Endothelial cell of umbilical vein (primary cell): ENCODE results near the gene PIGO. TPM values are rescaled to one million over a fixed set of nuclear protein-coding genes. Genes with fewer than 3 reads are reported as not detected.

ENCODE experiments used
- BruUV-seq: library from RNA; stranded (reverse); fragments of 400-500 nt; replicated peaks from 2 replicates; lab custom pipeline; 2021; lab: Mats Ljungman, UMichigan
- CTCF ChIA-PET: fragments of 300-600, 350-600 bp; sonication (Branson Sonifier 250); formaldehyde crosslinking; loops from one replicate; lab custom pipeline; 2021; ENCODE audit warnings: antibody characterized with exemption, inconsistent platforms; lab: Charles Lee
- POLR2A ChIA-PET: fragments of 300-600, 350-600 bp; sonication (Branson Sonifier 250); formaldehyde crosslinking; loops from one replicate; lab custom pipeline; 2021; ENCODE audit warnings: antibody characterized with exemption, inconsistent platforms; lab: Charles Lee
- DNase-seq: peaks from one replicate; pipeline ENCODE4 v3.0.0-alpha.2; 2011; ENCODE audit warnings: low read depth, low spot score
- FAIRE-seq: peaks from 2 replicates; lab custom pipeline; 2011; peaks lifted over from hg19 to GRCh38; lab: Jason Lieb, UNC
- H2AFZ ChIP-seq: 2 replicates; pipeline ENCODE4 v1.6.0; 2012; ENCODE audit warnings: low read depth, low read length, control low read depth, inconsistent platforms
- H3K27ac ChIP-seq: 2 replicates; pipeline ENCODE4 v1.5.1; 2011; ENCODE audit warnings: low read depth, mild to moderate bottlenecking, control low read depth, low read length, moderate library complexity; ENCODE audit not compliant: insufficient read depth
- H3K27me3 ChIP-seq, 2 experiments: 2 replicates each; pipeline versions ENCODE4 v1.6.0 to v1.6.1; 2011; ENCODE audit warnings: low read length in 2 of 2, mixed read lengths in 1 of 2; ENCODE audit not compliant: control insufficient read depth in 2 of 2, insufficient read depth in 2 of 2
- H3K36me3 ChIP-seq, 2 experiments: 2 replicates in 1 of 2; 3 replicates in 1 of 2; pipeline ENCODE4 v1.5.1; 2011; ENCODE audit warnings: low read length in 2 of 2, mild to moderate bottlenecking in 1 of 2, moderate library complexity in 1 of 2; ENCODE audit not compliant: control insufficient read depth in 2 of 2, insufficient read depth in 2 of 2; ENCODE audit errors: extremely low read depth in 1 of 2
- H3K4me1 ChIP-seq: 3 replicates; pipeline ENCODE4 v1.5.1; 2011; ENCODE audit warnings: mild to moderate bottlenecking, low read length; ENCODE audit not compliant: control insufficient read depth, insufficient read depth; ENCODE audit errors: extremely low read depth
- H3K4me2 ChIP-seq: 2 replicates; pipeline ENCODE4 v1.6.1; 2011; ENCODE audit warnings: low read length, control low read depth, mixed read lengths; ENCODE audit not compliant: insufficient read depth
- H3K4me3 ChIP-seq, 3 experiments: fragments of 200-600 bp in 1 of 3; sonication (generic), shearing (Covaris generic) in 1 of 3; replicated peaks in 1 of 3; 2 replicates each; pipeline ENCODE4 v1.5.1; 2011 to 2016; ENCODE audit warnings: control low read depth in 3 of 3, low read length in 3 of 3, mild to moderate bottlenecking in 2 of 3, inconsistent platforms in 1 of 3, low read depth in 1 of 3, moderate library complexity in 1 of 3; ENCODE audit not compliant: insufficient read depth in 1 of 3
- H3K79me2 ChIP-seq: 2 replicates; pipeline ENCODE4 v1.6.0; 2012; ENCODE audit warnings: low read length, inconsistent platforms; ENCODE audit not compliant: control insufficient read depth, insufficient read depth
- H3K9ac ChIP-seq: replicated peaks from 2 replicates; pipeline ENCODE3; 2011; ENCODE audit warnings: low read length, control low read depth; ENCODE audit not compliant: insufficient read depth; ENCODE audit errors: extremely low read depth
- H3K9me1 ChIP-seq: replicated peaks from 3 replicates; pipeline ENCODE4 v1.6.0; 2011; ENCODE audit warnings: mild to moderate bottlenecking, low read length; ENCODE audit not compliant: control insufficient read depth, insufficient read depth; ENCODE audit errors: extremely low read depth
- H3K9me3 ChIP-seq: replicated peaks from 2 replicates; pipeline ENCODE4 v1.5.1; 2012; ENCODE audit warnings: low read length, inconsistent platforms; ENCODE audit not compliant: control insufficient read depth, insufficient read depth
- H4K20me1 ChIP-seq: replicated peaks from 2 replicates; pipeline ENCODE3; 2011; ENCODE audit warnings: mild to moderate bottlenecking, low read length; ENCODE audit not compliant: control insufficient read depth, insufficient read depth; ENCODE audit errors: extremely low read depth
- EZH2 ChIP-seq: IDR thresholded peaks from 2 replicates; pipeline ENCODE4 v1.6.1; 2012; ENCODE audit warnings: borderline replicate concordance, low read depth, mild to moderate bottlenecking, moderate library complexity, low read length, inconsistent platforms; ENCODE audit not compliant: severe bottlenecking
- FOS ChIP-seq: IDR thresholded peaks from 2 replicates; pipeline ENCODE4 v1.6.1; 2011; ENCODE audit warnings: mild to moderate bottlenecking, low read length, moderate library complexity, borderline replicate concordance; ENCODE audit not compliant: insufficient read depth
- GATA2 ChIP-seq: IDR thresholded peaks from 2 replicates; pipeline ENCODE4 v1.7.0; 2011; ENCODE audit warnings: low read depth, mild to moderate bottlenecking, moderate library complexity, mixed read lengths, low read length; ENCODE audit not compliant: insufficient read length, insufficient read depth
- JUN ChIP-seq: IDR thresholded peaks from 2 replicates; pipeline ENCODE4 v1.6.1; 2011; ENCODE audit warnings: borderline replicate concordance, low read depth; ENCODE audit not compliant: insufficient read length, insufficient read depth
- MYC ChIP-seq: IDR thresholded peaks from one replicate; pipeline ENCODE4 v1.6.1; 2011; ENCODE audit warnings: mild to moderate bottlenecking, low read depth, low read length
- POLR2A ChIP-seq: IDR thresholded peaks from 2 replicates; pipeline ENCODE4 v1.6.1; 2012; ENCODE audit warnings: low read depth, mild to moderate bottlenecking, control low read depth, low read length
- POLR2AphosphoS5 ChIP-seq: IDR thresholded peaks from 2 replicates; pipeline ENCODE4 v1.6.1; 2012; ENCODE audit warnings: low read depth, mild to moderate bottlenecking, control low read depth, low read length, moderate library complexity; ENCODE audit not compliant: insufficient read depth
- dilution Hi-C: fragments of 300-500 bp; cut with MboI; formaldehyde crosslinking; loops from one replicate; pipeline ENCODE4 v1.15.0; 2019; ENCODE audit warnings: low sequenced_read_pairs; ENCODE audit not compliant: extremely low pct_ligation_motif_present
- intact Hi-C: fragments of 100-400 bp; cut with micrococcal nuclease; formaldehyde crosslinking; loops from one replicate; pipeline ENCODE4 v1.10.0; 2022
- polyA plus RNA-seq, 4 experiments: library from polyadenylated mRNA; depleted of rRNA in 3 of 4; stranded (reverse) in 3 of 4; unstranded in 1 of 4; fragments of >200 nt; gene quantifications; 2 replicates each; pipeline versions ENCODE4 v1.2.1 to v1.2.3, GENCODE V29; 2011 to 2012; ENCODE audit warnings: missing spikeins in 1 of 4
- total RNA-seq: library from RNA; stranded (reverse); gene quantifications from 2 replicates; pipeline ENCODE4 v1.2.3, GENCODE V29; 2021
- TF ChIP-seq, protein P1 (sequence below), 2 donors: IDR thresholded peaks; 1 replicate in 1 of 2; 2 replicates in 1 of 2; pipeline ENCODE4 v1.5.1; 2011; ENCODE audit warnings: low read length in 2 of 2, mild to moderate bottlenecking in 2 of 2, moderate library complexity in 2 of 2, control low read depth in 1 of 2, inconsistent platforms in 1 of 2, low read depth in 1 of 2; ENCODE audit not compliant: insufficient read depth in 1 of 2; ENCODE audit errors: extremely low read depth in 1 of 2
- TF ChIP-seq, protein P2 (sequence below): IDR thresholded peaks from 2 replicates; pipeline ENCODE4 v1.6.1; 2011; ENCODE audit not compliant: insufficient read depth, insufficient read length

The PIGO gene
- total and polyA plus RNA-seq, 2 donors (not counting 3 experiments of a cell fraction or from before 2014, with no cell fraction given) = 23.5 to 27.3 TPM

GRCh38 chr9:35102465-35102768 is 6.0 kb upstream of the PIGO start:
- Histone ChIP-seq H3K4me3 (peak overlapping the region; percentile 50 to 83 (median 80)), H3K36me3 (peaks cover 12 to 45% of the 10 kb centered on the region in 2 experiments), H3K9me1 (no peaks in the 10 kb centered on the region), H3K27me3 (no peaks in the 10 kb centered on the region), H2AFZ (peak overlapping the region; percentile 76), H3K79me2 (peaks cover 13% of the 10 kb centered on the region), H3K27ac (peak overlapping the region; percentile 50), H3K9ac (peak overlapping the region; percentile 91), H4K20me1 (no peaks in the 10 kb centered on the region), H3K4me1 (peaks cover 13% of the 10 kb centered on the region), H3K4me2 (peak overlapping the region; percentile 26), H3K9me3 (no peaks in the 10 kb centered on the region)
- no peak for DNase-seq
- POLR2A ChIA-PET = interaction anchor here (1.3 kb wide), 1 partner anchor 10 kb away, joined by 8 read pairs; no protein-coding TSS in a partner anchor
- CTCF ChIA-PET = interaction anchor here (0.8 to 3.0 kb wide), 8 partner anchors 10 to 451 kb away, joined by 3 to 13 read pairs (median 4); partner anchors contain the start of gene FANCG
- FAIRE-seq = no peak
- TF ChIP-seq GATA2 (no peak), FOS (no peak), POLR2AphosphoS5 (no peak)
- dilution Hi-C loops = no loop called here
- intact Hi-C loops = no loop called here
- no TSS peak for BruUV-seq

DNA sequence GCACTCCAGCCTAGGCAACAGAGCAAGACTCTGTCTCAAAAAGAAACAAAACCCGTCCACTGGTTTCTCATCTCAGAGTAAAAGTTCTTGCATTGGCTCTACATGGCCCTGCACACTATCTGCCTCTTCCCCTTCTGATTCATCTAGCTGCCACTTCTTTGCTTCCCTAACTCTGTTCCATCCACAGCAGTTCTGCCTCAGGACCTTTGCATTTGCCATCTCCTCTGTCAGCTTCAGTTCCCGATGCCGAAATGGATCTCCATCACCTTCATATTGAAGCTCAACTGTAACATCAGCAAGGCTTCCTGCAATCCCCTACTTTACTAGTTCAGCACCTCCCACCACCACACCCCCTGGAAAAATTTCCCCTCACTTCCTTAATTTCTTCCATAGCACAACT is 1.2 kb upstream of the PIGO start:
- no peak overlapping the region for H3K27ac ChIP-seq
- H3K4me2 ChIP-seq = no peak overlapping the region
- H3K36me3 ChIP-seq = peaks cover 7 to 24% of the 10 kb centered on the region in 2 experiments
- no peak overlapping the region for H2AFZ ChIP-seq
- H3K9me1 ChIP-seq = no peaks in the 10 kb centered on the region
- H4K20me1 ChIP-seq = no peaks in the 10 kb centered on the region
- no peak overlapping the region for H3K4me3 ChIP-seq
- ChIA-PET CTCF (interaction anchor here (1.7 to 2.4 kb wide), 4 partner anchors 16 to 198 kb away, joined by 10 to 38 read pairs (median 12); partner anchors contain the start of genes FANCG and VCP), POLR2A (no interaction called here)
- H3K27me3 ChIP-seq = no peaks in the 10 kb centered on the region
- TF ChIP-seq JUN = no peak
- TF ChIP-seq, protein P1, sequence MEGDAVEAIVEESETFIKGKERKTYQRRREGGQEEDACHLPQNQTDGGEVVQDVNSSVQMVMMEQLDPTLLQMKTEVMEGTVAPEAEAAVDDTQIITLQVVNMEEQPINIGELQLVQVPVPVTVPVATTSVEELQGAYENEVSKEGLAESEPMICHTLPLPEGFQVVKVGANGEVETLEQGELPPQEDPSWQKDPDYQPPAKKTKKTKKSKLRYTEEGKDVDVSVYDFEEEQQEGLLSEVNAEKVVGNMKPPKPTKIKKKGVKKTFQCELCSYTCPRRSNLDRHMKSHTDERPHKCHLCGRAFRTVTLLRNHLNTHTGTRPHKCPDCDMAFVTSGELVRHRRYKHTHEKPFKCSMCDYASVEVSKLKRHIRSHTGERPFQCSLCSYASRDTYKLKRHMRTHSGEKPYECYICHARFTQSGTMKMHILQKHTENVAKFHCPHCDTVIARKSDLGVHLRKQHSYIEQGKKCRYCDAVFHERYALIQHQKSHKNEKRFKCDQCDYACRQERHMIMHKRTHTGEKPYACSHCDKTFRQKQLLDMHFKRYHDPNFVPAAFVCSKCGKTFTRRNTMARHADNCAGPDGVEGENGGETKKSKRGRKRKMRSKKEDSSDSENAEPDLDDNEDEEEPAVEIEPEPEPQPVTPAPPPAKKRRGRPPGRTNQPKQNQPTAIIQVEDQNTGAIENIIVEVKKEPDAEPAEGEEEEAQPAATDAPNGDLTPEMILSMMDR (IDR thresholded peaks at IDR 0.05; ENCODE audit: extremely low read depth in 1 of 2, insufficient read depth in 1 of 2, low read depth in 1 of 2, low read length in 2 of 2) = no peak
- TF ChIP-seq, protein P2, sequence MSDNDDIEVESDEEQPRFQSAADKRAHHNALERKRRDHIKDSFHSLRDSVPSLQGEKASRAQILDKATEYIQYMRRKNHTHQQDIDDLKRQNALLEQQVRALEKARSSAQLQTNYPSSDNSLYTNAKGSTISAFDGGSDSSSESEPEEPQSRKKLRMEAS = no peak
- TF ChIP-seq GATA2 = no peak
- TF ChIP-seq POLR2AphosphoS5 = no peak
- no peak for TF ChIP-seq POLR2A
- TF ChIP-seq MYC = no peak
- TF ChIP-seq EZH2 = no peak
- TF ChIP-seq FOS = no peak
- BruUV-seq = no TSS peak
- intact Hi-C loops (no loop called here), dilution Hi-C loops (no loop called here)
- H3K9me3 ChIP-seq = no peaks in the 10 kb centered on the region
- peaks cover 9% of the 10 kb centered on the region for H3K4me1 ChIP-seq
- DNase-seq = no peak
- no peak overlapping the region for H3K9ac ChIP-seq
- peak; percentile 18 for FAIRE-seq
- peaks cover 10% of the 10 kb centered on the region for H3K79me2 ChIP-seq
